OCI-M2 (cell line): ENCODE measurements around the gene ZDHHC8.

Experiments used
- DNase-seq: peaks from one replicate; lab custom pipeline; 2025; ENCODE audit not compliant: unreplicated experiment; lab: John Stamatoyannopoulos, UW

The ZDHHC8 gene

DNA sequence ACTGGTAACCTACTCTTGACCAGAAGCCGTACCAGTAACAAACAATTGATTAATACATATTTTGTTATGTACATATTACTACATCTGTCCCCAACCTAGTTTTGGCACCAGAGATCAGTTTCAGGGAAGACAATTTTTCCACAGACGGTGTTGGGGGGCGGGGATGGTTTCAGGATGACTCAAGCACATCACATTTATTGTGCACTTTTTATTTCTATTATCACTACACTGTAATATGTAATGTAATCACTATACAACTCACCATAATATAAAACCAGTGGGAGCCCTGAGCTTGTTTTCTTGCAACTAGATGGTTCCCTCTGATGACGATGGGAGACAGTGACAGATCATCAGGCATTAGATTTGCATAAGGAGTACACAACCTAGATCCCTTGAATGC lies 36.1 kb upstream of the ZDHHC8 start:
- DNase-seq = no peak

DNA sequence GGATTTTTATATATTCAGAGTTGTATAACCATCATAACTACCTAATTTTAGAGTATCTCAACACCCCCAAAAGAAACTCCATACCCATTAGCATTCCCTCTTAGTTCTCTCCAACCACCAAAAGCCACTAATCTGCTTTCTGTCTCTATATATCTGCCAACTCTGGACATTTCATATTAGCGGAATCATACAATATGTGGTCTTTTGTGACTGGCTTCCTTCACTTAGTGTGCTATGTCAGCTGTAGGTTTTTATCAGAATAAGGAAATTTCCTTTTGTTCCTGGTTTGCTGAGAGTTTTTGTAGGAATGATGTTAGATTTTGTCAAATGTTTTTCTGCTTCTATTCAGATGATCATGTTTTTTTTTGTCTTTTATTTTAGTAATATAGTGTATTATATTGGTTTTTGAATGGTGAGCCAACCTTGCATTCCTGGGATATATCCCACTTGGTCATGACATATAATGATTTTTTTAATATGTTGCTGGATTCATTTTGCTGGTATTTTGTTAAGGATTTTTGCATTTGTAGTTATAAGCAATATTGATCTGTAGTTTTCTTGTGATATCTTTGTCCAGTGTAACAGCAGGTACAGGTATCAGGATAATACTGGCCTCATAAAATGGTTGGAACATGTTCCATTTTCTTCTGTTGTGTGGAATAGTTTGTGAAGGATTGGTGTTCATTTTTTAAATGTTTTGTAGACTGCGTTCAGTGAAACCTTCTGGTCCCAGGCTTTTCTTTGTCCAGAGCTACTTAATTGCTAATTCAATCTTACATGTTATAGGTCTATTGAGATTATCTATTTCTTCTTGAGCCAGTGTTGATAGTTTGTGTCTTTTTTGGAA lies 34.8 kb upstream of the ZDHHC8 start:
- no peak for DNase-seq

DNA sequence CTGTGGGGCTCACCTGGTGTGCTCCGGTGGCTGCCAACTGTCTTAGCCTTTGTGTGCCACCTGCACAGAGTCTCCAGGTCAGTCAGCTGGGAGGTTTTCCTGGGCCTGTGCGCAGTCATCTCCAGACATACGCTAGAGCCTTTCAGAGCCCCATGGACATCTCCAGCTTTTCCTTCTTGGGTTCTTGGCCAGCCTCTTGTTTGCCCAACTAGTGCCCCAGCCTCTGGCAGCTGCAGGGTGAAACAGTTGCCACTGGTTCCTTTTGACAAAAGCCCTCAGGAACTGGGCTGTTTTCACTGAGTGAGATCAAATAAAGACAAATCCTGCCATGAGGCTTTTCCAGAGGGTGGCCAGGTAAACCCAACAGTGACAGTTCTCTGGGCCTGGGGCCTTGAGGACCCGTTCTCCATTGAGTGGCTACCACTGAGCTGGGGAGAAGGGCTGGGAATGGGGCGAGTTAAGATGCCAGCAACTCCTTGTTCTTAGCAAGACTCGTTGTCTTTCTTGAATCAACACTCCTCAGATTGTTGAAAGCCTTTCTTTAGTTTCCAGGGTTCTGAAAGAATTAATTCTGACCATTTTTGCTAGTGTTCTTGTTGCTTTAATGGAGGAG lies 32.4 kb upstream of the ZDHHC8 start:
- no peak for DNase-seq

- no peak for DNase-seq
Observed at GRCh38 chr22:20101638-20102037, 30.0 kb upstream of the ZDHHC8 start.

DNA sequence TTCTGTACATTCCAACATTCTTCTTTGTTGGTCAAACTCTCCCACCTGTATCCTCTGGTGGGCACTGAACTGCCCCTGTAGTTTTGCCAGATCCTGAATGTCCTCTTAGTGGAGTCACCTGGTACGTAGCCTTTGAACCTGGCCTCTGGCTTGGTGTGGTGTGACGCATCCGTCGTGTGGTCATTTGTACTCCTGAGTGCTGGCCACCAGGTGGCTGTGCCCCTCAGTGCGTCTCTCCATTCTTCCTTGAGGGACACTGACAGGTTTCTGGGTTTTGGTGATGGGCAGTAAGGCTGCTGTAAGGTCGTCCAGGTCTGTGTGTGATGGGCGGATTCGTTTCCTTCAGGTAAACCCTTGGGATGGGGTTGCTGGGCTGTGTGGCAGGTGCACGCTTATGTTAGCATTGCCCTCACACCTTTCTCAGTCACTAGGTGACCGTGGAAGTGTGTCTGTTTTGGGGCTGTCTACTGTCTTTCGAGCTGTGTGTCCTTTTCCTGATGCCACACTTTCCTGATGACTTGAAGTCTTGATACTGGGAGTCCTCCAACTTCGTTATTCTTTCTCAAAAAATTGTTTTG lies 29.3 kb upstream of the ZDHHC8 start:
- DNase-seq = no peak

DNA sequence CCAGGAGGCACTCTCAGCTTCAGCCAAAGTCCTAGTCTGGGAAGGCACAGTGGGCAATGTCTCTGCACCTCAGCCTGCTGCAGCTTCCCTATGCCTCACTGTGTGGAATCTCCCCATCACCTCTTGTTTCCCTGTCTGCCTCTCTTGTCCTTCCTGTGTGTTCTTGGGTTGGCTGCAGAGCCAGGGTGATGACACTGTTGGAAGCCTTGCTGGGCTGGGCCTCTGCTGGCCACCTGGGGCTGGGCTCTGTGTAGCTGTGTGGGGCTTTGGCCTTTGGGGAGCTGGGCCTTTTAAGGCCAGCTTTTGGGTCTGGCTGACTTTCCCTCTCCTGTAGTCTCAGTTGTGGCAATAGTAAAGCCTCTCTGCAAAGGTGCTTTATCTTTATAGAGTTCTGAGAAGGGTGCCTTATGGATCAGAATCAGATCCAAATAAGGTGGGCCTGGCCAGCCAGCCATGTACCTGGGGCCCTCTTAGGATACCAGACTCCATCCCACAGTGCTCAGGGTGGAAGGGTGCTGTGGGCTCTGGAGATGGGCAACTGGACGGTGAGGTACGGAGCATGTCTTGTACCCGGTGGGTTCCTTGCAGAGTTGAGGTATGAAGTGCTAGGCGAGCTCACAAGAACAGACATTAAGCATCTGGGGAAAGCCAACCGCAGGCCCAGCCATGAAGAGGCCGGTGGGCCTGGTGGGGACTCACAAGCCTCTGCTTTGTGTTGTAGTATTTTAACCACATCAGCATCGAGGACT lies 26.0 kb upstream of the ZDHHC8 start:
- DNase-seq = no peak

- no peak for DNase-seq
Observed at GRCh38 chr22:20106205-20106848, 25.3 kb upstream of the ZDHHC8 start.

DNA sequence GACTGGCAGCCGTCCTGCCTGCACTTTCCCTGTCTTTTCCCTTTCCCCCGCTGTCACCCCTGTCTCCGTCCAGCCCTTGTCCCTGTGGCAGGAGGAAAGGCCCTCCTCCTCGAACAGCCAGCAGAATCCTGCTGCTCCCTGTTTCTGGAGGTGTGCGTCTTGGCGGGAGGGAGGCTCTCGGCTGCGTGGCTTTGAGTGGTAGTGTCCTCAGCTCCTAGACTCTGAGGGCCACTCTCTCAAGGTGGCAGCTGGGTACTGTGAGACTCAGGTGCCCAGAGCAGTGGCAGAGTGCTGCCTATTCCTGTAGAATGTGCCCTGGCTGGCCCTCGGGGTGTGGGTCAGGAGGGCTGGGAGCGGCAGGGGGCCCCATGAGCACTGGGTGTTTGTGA lies 24.8 kb upstream of the ZDHHC8 start:
- no peak for DNase-seq

GRCh38 chr22:20107471-20107901 lies 24.1 kb upstream of the ZDHHC8 start:
- no peak for DNase-seq

- no peak for DNase-seq
Observed at GRCh38 chr22:20107951-20108756, 23.4 kb upstream of the ZDHHC8 start.

DNA sequence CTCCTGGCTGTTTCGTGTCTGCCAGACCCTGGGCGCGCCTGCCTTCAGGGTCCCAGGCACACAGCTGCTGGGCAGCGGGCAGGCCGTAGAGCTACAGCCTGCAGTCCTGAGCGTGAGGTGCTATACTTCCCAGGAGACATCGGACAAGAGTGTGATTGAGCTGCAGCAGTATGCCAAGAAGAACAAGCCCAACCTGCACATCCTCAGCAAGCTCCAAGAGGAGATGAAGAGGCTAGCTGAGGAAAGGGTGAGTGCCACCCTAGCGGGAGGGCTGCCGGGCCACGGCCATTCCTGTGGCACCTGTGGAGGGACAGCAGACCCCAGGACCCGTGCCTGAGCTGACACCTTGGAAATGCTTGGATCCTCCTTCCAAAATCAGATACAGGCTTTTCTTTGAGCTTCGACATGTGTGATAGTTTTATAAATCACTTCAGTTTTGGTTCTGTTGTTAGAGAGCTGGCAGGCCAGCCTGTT lies 22.8 kb upstream of the ZDHHC8 start:
- DNase-seq = no peak

GRCh38 chr22:20109411-20110358 lies 21.9 kb upstream of the ZDHHC8 start:
- no peak for DNase-seq

GRCh38 chr22:20110359-20110985 lies 21.1 kb upstream of the ZDHHC8 start:
- DNase-seq = no peak

- DNase-seq = no peak
Observed at GRCh38 chr22:20111045-20111688, 20.4 kb upstream of the ZDHHC8 start.

- no peak for DNase-seq
Observed at GRCh38 chr22:20111689-20112622, 19.6 kb upstream of the ZDHHC8 start.

GRCh38 chr22:20112623-20113511 lies 18.7 kb upstream of the ZDHHC8 start:
- DNase-seq = no peak
